Left ventricle myocardium inferior (tissue), 1 donor: ENCODE measurements around the gene MYL10. TPM values are rescaled to one million over a fixed set of nuclear protein-coding genes. Genes with fewer than 3 reads are reported as not detected.

ENCODE experiments used
- DNase-seq: peaks from one replicate; pipeline ENCODE4 v3.0.0-alpha.2; 2020
- H3K27ac ChIP-seq: fragments of 200-600 bp; replicated peaks from 2 replicates; pipeline ENCODE4 v1.8.0; 2021
- H3K27me3 ChIP-seq: fragments of 200-600 bp; 2 replicates; pipeline ENCODE4 v1.8.0; 2021; ENCODE audit warnings: low read depth
- H3K36me3 ChIP-seq: fragments of 200-600 bp; 2 replicates; pipeline ENCODE4 v1.8.0; 2021
- H3K4me1 ChIP-seq: fragments of 200-600 bp; 2 replicates; pipeline ENCODE4 v1.8.0; 2021
- H3K4me3 ChIP-seq: fragments of 200-600 bp; 2 replicates; pipeline ENCODE4 v1.8.0; 2021; ENCODE audit warnings: mild to moderate bottlenecking, moderate library complexity
- H3K9me3 ChIP-seq: fragments of 200-600 bp; replicated peaks from 2 replicates; pipeline ENCODE4 v1.8.0; 2021
- CTCF ChIP-seq: fragments of 200-600 bp; IDR thresholded peaks from 2 replicates; pipeline ENCODE4 v1.8.0; 2021; ENCODE audit warnings: antibody characterized with exemption, mild to moderate bottlenecking, borderline replicate concordance
- intact Hi-C: fragments of 100-400 bp; cut with micrococcal nuclease; formaldehyde crosslinking; loops from one replicate; pipeline ENCODE4 v1.11.0; 2022
- total RNA-seq: library from RNA; stranded (reverse); fragmentation: NEBNext Ultra II Directional; extraction: Animal tissue kit (Norgen Biotek cat#: 25700); gene quantifications from one replicate; pipeline ENCODE4 v1.2.1, GENCODE V29; 2021
- donor health status: DM: no; HTN: yes; CAD: no; lungs with severe emphysema.

Gene MYL10
- total RNA-seq, 1 donor from 2014 or later, result not detected

- Histone ChIP-seq H3K4me1 (no peaks in the 10 kb centered on the region), H3K27ac (no peak overlapping the region), H3K27me3 (peaks cover 11% of the 10 kb centered on the region), H3K9me3 (peaks cover 12% of the 10 kb centered on the region), H3K36me3 (no peaks in the 10 kb centered on the region), H3K4me3 (no peak overlapping the region)
- intact Hi-C loops, result no loop called here
- DNase-seq, result no peak
- TF ChIP-seq CTCF, result no peak
Measured at GRCh38 chr7:101586906-101587677, 42.0 kb downstream of the MYL10 start.

GRCh38 chr7:101586078-101586905 is 42.8 kb downstream of the MYL10 start:
- no peaks in the 10 kb centered on the region for H3K36me3 ChIP-seq
- no peak for DNase-seq
- H3K27ac ChIP-seq, result no peak overlapping the region
- TF ChIP-seq CTCF, result no peak
- H3K9me3 ChIP-seq, result peaks cover 12% of the 10 kb centered on the region
- H3K4me1 ChIP-seq, result no peaks in the 10 kb centered on the region
- intact Hi-C loops, result no loop called here
- peaks cover 16% of the 10 kb centered on the region for H3K27me3 ChIP-seq
- no peak overlapping the region for H3K4me3 ChIP-seq

- DNase-seq, result no peak
- Histone ChIP-seq H3K27me3 (peaks cover 48% of the 10 kb centered on the region), H3K9me3 (peaks cover 12% of the 10 kb centered on the region), H3K36me3 (no peaks in the 10 kb centered on the region), H3K4me3 (no peak overlapping the region), H3K4me1 (no peaks in the 10 kb centered on the region), H3K27ac (no peak overlapping the region)
- intact Hi-C loops, result no loop called here
- no peak for TF ChIP-seq CTCF
Measured at GRCh38 chr7:101582971-101583370, 46.1 kb downstream of the MYL10 start.

GRCh38 chr7:101581891-101582290 is 47.2 kb downstream of the MYL10 start:
- no peak for DNase-seq
- Histone ChIP-seq H3K4me3 (no peak overlapping the region), H3K27ac (no peak overlapping the region), H3K9me3 (peaks cover 12% of the 10 kb centered on the region), H3K27me3 (peaks cover 59% of the 10 kb centered on the region), H3K4me1 (no peaks in the 10 kb centered on the region), H3K36me3 (no peaks in the 10 kb centered on the region)
- TF ChIP-seq CTCF, result no peak
- intact Hi-C loops, result no loop called here

GRCh38 chr7:101580596-101580995 is 48.5 kb downstream of the MYL10 start:
- no peaks in the 10 kb centered on the region for H3K4me1 ChIP-seq
- no peak for DNase-seq
- peaks cover 12% of the 10 kb centered on the region for H3K9me3 ChIP-seq
- no peaks in the 10 kb centered on the region for H3K36me3 ChIP-seq
- H3K27ac ChIP-seq, result no peak overlapping the region
- no peak for TF ChIP-seq CTCF
- H3K27me3 ChIP-seq, result peaks cover 70% of the 10 kb centered on the region
- no peak overlapping the region for H3K4me3 ChIP-seq
- intact Hi-C loops, result no loop called here
